Endothelial cell of umbilical vein (primary cell): ENCODE results near the gene LRCOL1. TPM values are rescaled to one million over a fixed set of nuclear protein-coding genes. Genes with fewer than 3 reads are reported as not detected.

ENCODE experiments used
- microRNA-seq: library from miRNA; unstranded; fragments of <30 nt; microRNA quantifications from one replicate; pipeline ENCODE4 v1.2.0, GENCODE V29; 2021; ENCODE audit warnings: borderline number of aligned reads, borderline replicate concordance
- polyA plus RNA-seq, 4 experiments: library from polyadenylated mRNA; depleted of rRNA in 3 of 4; stranded (reverse) in 3 of 4; unstranded in 1 of 4; fragments of >200 nt; gene quantifications; 2 replicates each; pipeline versions ENCODE4 v1.2.1 to v1.2.3, GENCODE V29; 2011 to 2012; ENCODE audit warnings: missing spikeins in 1 of 4
- small RNA-seq: library from RNA; depleted of rRNA; stranded (forward); fragments of <200 nt; gene quantifications from one replicate; pipeline ENCODE3, GENCODE V24; 2012; ENCODE audit warnings: low replicate concordance, low read depth; ENCODE audit not compliant: insufficient read depth, insufficient read length
- total RNA-seq: library from RNA; stranded (reverse); gene quantifications from 2 replicates; pipeline ENCODE4 v1.2.3, GENCODE V29; 2021

The LRCOL1 gene
- total and polyA plus RNA-seq, 2 donors (not counting 3 experiments of a cell fraction or from before 2014, with no cell fraction given) = 1.2 to 1.5 TPM

Small RNAs within 50 kb of the gene (microRNA-seq; reads per million reads assigned to microRNA genes)
- gene MIR6763 = 1.9 reads per million

Small RNAs within 50 kb of the gene (small RNA-seq; reads per million reads assigned to genes)
- gene MIR6763 = not detected

Other genes starting within 250 kb of the LRCOL1 start
- 75.5 and 79.8 TPM in 2 replicates for gene FBRSL1, start 120.4 kb downstream of the LRCOL1 start, total RNA-seq
- gene FBRSL1, start 120.4 kb downstream of the LRCOL1 start, polyA plus RNA-seq = 10.2 and 19.3 TPM in 2 replicates
- not detected in 2 replicates for gene P2RX2, start 8.2 kb upstream of the LRCOL1 start, total RNA-seq
- gene P2RX2, start 8.2 kb upstream of the LRCOL1 start, polyA plus RNA-seq = not detected in 2 replicates
- 73.7 and 82.7 TPM in 2 replicates for gene POLE, start 76.8 kb upstream of the LRCOL1 start, total RNA-seq
- 22.9 and 27.5 TPM in 2 replicates for gene POLE, start 76.8 kb upstream of the LRCOL1 start, polyA plus RNA-seq
- gene PXMP2, start 77.0 kb upstream of the LRCOL1 start, total RNA-seq = 21.1 and 24.0 TPM in 2 replicates
- 31.5 and 32.8 TPM in 2 replicates for gene PXMP2, start 77.0 kb upstream of the LRCOL1 start, polyA plus RNA-seq
- 45.7 and 52.8 TPM in 2 replicates for gene PGAM5, start 100.3 kb upstream of the LRCOL1 start, total RNA-seq
- gene PGAM5, start 100.3 kb upstream of the LRCOL1 start, polyA plus RNA-seq = 23.1 and 34.1 TPM in 2 replicates
- gene ANKLE2, start 151.2 kb upstream of the LRCOL1 start, total RNA-seq = 96.2 and 112 TPM in 2 replicates
- gene ANKLE2, start 151.2 kb upstream of the LRCOL1 start, polyA plus RNA-seq = 72.9 and 75.8 TPM in 2 replicates
- gene GOLGA3, start 218.3 kb upstream of the LRCOL1 start, total RNA-seq = 83.4 and 86.0 TPM in 2 replicates
- gene GOLGA3, start 218.3 kb upstream of the LRCOL1 start, polyA plus RNA-seq = 15.9 and 18.4 TPM in 2 replicates